WTC11 (cell line): ENCODE data around the gene DCAF8L1. TPM values are rescaled to one million over a fixed set of nuclear protein-coding genes. Genes with fewer than 3 reads are reported as not detected.

ENCODE experiments used
- ATAC-seq: fragments of 200-7000 bp; cut with Tn5 transposase; 2 replicates; pipeline ENCODE4 v1.10.0; 2021; ENCODE audit warnings: mild to moderate bottlenecking, moderate library complexity
- Bru-seq: library from RNA; stranded (reverse); fragments of 400-500 nt; gene quantifications from one replicate; lab custom pipeline; 2021; lab: Mats Ljungman, UMichigan
- CTCF ChIA-PET: fragments of 300-600 bp; sonication (Branson Sonifier 250); formaldehyde crosslinking; loops from one replicate; lab custom pipeline; 2021; ENCODE audit warnings: antibody characterized with exemption; lab: Charles Lee
- POLR2A ChIA-PET: fragments of 350-600 bp; sonication (Branson Sonifier 250); formaldehyde crosslinking; loops from one replicate; lab custom pipeline; 2021; ENCODE audit warnings: antibody characterized with exemption; lab: Charles Lee
- DNase-seq: peaks from one replicate; pipeline ENCODE4 v3.0.0; 2021; ENCODE audit warnings: low spot score
- H3K27ac Mint-ChIP-seq: 2 replicates; pipeline ENCODE4 v1.8.0; 2021; ENCODE audit warnings: mixed read lengths
- H3K27me3 Mint-ChIP-seq: 2 replicates; pipeline ENCODE4 v1.8.0; 2021; ENCODE audit warnings: low read depth, mild to moderate bottlenecking, moderate library complexity, mixed read lengths
- H3K36me3 Mint-ChIP-seq: 2 replicates; pipeline ENCODE4 v1.8.0; 2021; ENCODE audit warnings: mixed read lengths
- H3K4me1 Mint-ChIP-seq: 2 replicates; pipeline ENCODE4 v1.8.0; 2022; ENCODE audit warnings: mixed read lengths
- H3K4me3 Mint-ChIP-seq: 2 replicates; pipeline ENCODE4 v1.8.0; 2021; ENCODE audit warnings: mild to moderate bottlenecking, moderate library complexity, mixed read lengths
- H3K9me3 Mint-ChIP-seq: 2 replicates; pipeline ENCODE4 v1.8.0; 2021; ENCODE audit warnings: mixed read lengths
- AFF4 ChIP-seq: sonication (generic); formaldehyde crosslinking; IDR thresholded peaks from 2 replicates; pipeline ENCODE4 v1.8.1; 2023; ENCODE audit warnings: mild to moderate bottlenecking, missing genetic modification reagents, borderline replicate concordance
- ARID4B ChIP-seq: sonication (generic); formaldehyde crosslinking; IDR thresholded peaks from 2 replicates; pipeline ENCODE4 v1.8.0; 2023; ENCODE audit warnings: missing genetic modification reagents, mild to moderate bottlenecking, borderline replicate concordance
- CTCF ChIP-seq: fragments of 200-600 bp; IDR thresholded peaks from 2 replicates; pipeline ENCODE4 v1.8.0; 2022; ENCODE audit warnings: antibody characterized with exemption
- E2F5 ChIP-seq: sonication (generic); formaldehyde crosslinking; IDR thresholded peaks from 2 replicates; pipeline ENCODE4 v1.8.1; 2022; ENCODE audit warnings: mild to moderate bottlenecking, moderate library complexity, missing genetic modification reagents
- ETV6 ChIP-seq: sonication (generic); formaldehyde crosslinking; IDR thresholded peaks from 2 replicates; pipeline ENCODE4 v1.8.1; 2022; ENCODE audit warnings: mild to moderate bottlenecking, missing genetic modification reagents
- GABPB1 ChIP-seq: sonication (generic); formaldehyde crosslinking; IDR thresholded peaks from 2 replicates; pipeline ENCODE4 v1.8.1; 2023; ENCODE audit warnings: mild to moderate bottlenecking, missing genetic modification reagents
- NR2C2 ChIP-seq: sonication (generic); formaldehyde crosslinking; IDR thresholded peaks from 2 replicates; pipeline ENCODE4 v1.8.0; 2022; ENCODE audit warnings: mild to moderate bottlenecking, missing genetic modification reagents
- SP1 ChIP-seq: sonication (generic); formaldehyde crosslinking; conservative IDR thresholded peaks from 2 replicates; pipeline ENCODE4 v1.8.1; 2022; ENCODE audit warnings: missing genetic modification reagents
- ZNF232 ChIP-seq: sonication (generic); formaldehyde crosslinking; IDR thresholded peaks from 2 replicates; pipeline ENCODE4 v1.8.0; 2022; ENCODE audit warnings: mild to moderate bottlenecking, missing genetic modification reagents
- ZNF425 ChIP-seq: fragments of 250-450 bp; sonication (Bioruptor Pico); conservative IDR thresholded peaks from 2 replicates; pipeline ENCODE4 v1.9.0; 2021; ENCODE audit warnings: mild to moderate bottlenecking
- ZNF671 ChIP-seq: fragments of 250-450 bp; sonication (Bioruptor Pico); IDR thresholded peaks from 2 replicates; pipeline ENCODE4 v1.8.0; 2021; ENCODE audit warnings: mild to moderate bottlenecking
- long read RNA-seq, 3 experiments: library from RNA in 1 of 3; library from capped mRNA in 1 of 3; library from polyadenylated mRNA in 1 of 3; unstranded in 2 of 3; stranded (forward) in 1 of 3; transcript quantifications; one replicate each; pipeline ENCODE4 v2.0.0, GENCODE V29; 2021
- total RNA-seq: library from RNA; stranded (reverse); gene quantifications from 3 replicates; pipeline ENCODE4 v1.2.3, GENCODE V29; 2021
- TF ChIP-seq, protein P1 (sequence below): fragments of 250-450 bp; sonication (Bioruptor Pico); IDR thresholded peaks from 2 replicates; pipeline ENCODE4 v1.9.0; 2021; ENCODE audit warnings: mild to moderate bottlenecking
- TF ChIP-seq, protein P2 (sequence below): sonication (generic); formaldehyde crosslinking; conservative IDR thresholded peaks from 2 replicates; pipeline ENCODE4 v1.8.1; 2022; ENCODE audit warnings: mild to moderate bottlenecking, missing genetic modification reagents
- TF ChIP-seq, protein P3 (sequence below): fragments of 250-450 bp; sonication (Bioruptor Pico); IDR thresholded peaks from 2 replicates; pipeline ENCODE4 v1.9.0; 2021; ENCODE audit warnings: mild to moderate bottlenecking
- TF ChIP-seq, protein P4 (sequence below): sonication (generic); formaldehyde crosslinking; IDR thresholded peaks from 2 replicates; pipeline ENCODE4 v1.8.1; 2022; ENCODE audit warnings: low read depth, mild to moderate bottlenecking, moderate library complexity, missing genetic modification reagents, borderline replicate concordance

The DCAF8L1 gene
- total RNA-seq = not detected in 3 replicates
- not detected for Bru-seq, nascent RNA
- long read RNA-seq, experiment 1 = 0 reads
- long read RNA-seq, experiment 2 = 0 reads
- long read RNA-seq, experiment 3 = 0 reads

DNA sequence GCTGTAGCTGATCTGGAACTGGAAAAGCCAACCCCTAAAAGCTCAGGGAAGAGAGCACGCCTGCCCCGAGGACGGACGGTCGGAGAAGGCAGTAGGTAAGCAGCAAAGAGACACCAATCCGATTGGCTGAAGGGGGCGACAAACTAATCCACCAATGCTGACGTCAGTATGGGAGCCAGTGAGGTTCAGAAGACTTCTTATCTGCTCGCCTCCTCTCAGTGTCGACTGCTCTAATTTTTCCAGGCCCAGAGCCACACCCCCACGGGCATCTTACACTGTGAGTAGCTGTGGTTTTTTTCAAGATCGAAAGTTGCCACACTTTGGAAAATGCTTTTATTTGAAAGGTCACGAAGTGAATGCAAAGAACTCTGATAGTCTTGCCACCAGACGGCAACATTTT is at the start of gene DCAF8L1:
Gene DCAF8L1 (minus strand): TSS at position 101 of the 400 bp plus-strand sequence. CDS start 115 bp downstream, outside the sequence.
- H3K4me3 Mint-ChIP-seq = no peak within 1 kb of the TSS
- no peak within 1 kb of the TSS for H3K27ac Mint-ChIP-seq
- TF ChIP-seq GABPB1 (no peak), CTCF (no peak), AFF4 (CRISPR knock-in tag) (no peak), ETV6 (CRISPR knock-in tag) (no peak), SP1 (CRISPR knock-in tag) (no peak), ARID4B (CRISPR knock-in tag) (no peak), ZNF671 (no peak), ZNF232 (no peak), NR2C2 (no peak), E2F5 (CRISPR knock-in tag) (no peak), ZNF425 (CRISPR knock-in tag) (no peak)
- TF ChIP-seq, protein P1, sequence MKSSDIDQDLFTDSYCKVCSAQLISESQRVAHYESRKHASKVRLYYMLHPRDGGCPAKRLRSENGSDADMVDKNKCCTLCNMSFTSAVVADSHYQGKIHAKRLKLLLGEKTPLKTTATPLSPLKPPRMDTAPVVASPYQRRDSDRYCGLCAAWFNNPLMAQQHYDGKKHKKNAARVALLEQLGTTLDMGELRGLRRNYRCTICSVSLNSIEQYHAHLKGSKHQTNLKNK = no peak
- TF ChIP-seq, protein P2, sequence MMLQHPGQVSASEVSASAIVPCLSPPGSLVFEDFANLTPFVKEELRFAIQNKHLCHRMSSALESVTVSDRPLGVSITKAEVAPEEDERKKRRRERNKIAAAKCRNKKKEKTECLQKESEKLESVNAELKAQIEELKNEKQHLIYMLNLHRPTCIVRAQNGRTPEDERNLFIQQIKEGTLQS (CRISPR knock-in tag) = no peak
- TF ChIP-seq, protein P3, sequence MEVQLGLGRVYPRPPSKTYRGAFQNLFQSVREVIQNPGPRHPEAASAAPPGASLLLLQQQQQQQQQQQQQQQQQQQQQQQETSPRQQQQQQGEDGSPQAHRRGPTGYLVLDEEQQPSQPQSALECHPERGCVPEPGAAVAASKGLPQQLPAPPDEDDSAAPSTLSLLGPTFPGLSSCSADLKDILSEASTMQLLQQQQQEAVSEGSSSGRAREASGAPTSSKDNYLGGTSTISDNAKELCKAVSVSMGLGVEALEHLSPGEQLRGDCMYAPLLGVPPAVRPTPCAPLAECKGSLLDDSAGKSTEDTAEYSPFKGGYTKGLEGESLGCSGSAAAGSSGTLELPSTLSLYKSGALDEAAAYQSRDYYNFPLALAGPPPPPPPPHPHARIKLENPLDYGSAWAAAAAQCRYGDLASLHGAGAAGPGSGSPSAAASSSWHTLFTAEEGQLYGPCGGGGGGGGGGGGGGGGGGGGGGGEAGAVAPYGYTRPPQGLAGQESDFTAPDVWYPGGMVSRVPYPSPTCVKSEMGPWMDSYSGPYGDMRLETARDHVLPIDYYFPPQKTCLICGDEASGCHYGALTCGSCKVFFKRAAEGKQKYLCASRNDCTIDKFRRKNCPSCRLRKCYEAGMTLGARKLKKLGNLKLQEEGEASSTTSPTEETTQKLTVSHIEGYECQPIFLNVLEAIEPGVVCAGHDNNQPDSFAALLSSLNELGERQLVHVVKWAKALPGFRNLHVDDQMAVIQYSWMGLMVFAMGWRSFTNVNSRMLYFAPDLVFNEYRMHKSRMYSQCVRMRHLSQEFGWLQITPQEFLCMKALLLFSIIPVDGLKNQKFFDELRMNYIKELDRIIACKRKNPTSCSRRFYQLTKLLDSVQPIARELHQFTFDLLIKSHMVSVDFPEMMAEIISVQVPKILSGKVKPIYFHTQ (CRISPR knock-in tag) = no peak
- TF ChIP-seq, protein P4, sequence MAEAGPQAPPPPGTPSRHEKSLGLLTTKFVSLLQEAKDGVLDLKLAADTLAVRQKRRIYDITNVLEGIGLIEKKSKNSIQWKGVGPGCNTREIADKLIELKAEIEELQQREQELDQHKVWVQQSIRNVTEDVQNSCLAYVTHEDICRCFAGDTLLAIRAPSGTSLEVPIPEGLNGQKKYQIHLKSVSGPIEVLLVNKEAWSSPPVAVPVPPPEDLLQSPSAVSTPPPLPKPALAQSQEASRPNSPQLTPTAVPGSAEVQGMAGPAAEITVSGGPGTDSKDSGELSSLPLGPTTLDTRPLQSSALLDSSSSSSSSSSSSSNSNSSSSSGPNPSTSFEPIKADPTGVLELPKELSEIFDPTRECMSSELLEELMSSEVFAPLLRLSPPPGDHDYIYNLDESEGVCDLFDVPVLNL = no peak
- ATAC-seq = no peak
- peaks cover 3% of the 10 kb centered on the region; the same call in 1 of the 2 replicates for H3K9me3 Mint-ChIP-seq
- no peaks in the 10 kb centered on the region for H3K36me3 Mint-ChIP-seq
- H3K27me3 Mint-ChIP-seq = 0 out of 2 replicates have a peak, but pooled peaks cover 2% of the 10 kb centered on the region
- CTCF ChIA-PET = no interaction called here
- POLR2A ChIA-PET = no interaction called here
- DNase-seq = no peak
- no peaks in the 10 kb centered on the region for H3K4me1 Mint-ChIP-seq
